DMS79 treated with DMSO at 0.1 percent for 48 hours (cell line): ENCODE results near the gene FRY.

Source experiments
- DNase-seq: peaks from one replicate; lab custom pipeline; 2025; lab: John Stamatoyannopoulos, UW

The FRY gene

GRCh38 chr13:32086366-32086765 is 54.8 kb downstream of the FRY start:
- DNase-seq: no peak

GRCh38 chr13:32086791-32087441 is 55.3 kb downstream of the FRY start:
- DNase-seq: no peak

- no peak for DNase-seq
These were observed 56.6 kb downstream of the FRY start for GRCh38 chr13:32087955-32088747.

GRCh38 chr13:32092496-32092895 is 60.9 kb downstream of the FRY start:
- no peak for DNase-seq

- DNase-seq: no peak
These were observed 61.4 kb downstream of the FRY start for GRCh38 chr13:32093006-32093405.

GRCh38 chr13:32098272-32098671 is 66.7 kb downstream of the FRY start:
- DNase-seq: no peak

GRCh38 chr13:32105653-32106313 is 74.2 kb downstream of the FRY start:
- no peak for DNase-seq

GRCh38 chr13:32107474-32107873 is 75.9 kb downstream of the FRY start:
- no peak for DNase-seq

- DNase-seq: no peak
These were observed 76.4 kb downstream of the FRY start for GRCh38 chr13:32107973-32108372.

GRCh38 chr13:32113532-32113931 is 82.0 kb downstream of the FRY start:
- DNase-seq: no peak

- no peak for DNase-seq
These were observed 82.8 kb downstream of the FRY start for GRCh38 chr13:32114284-32114950.

GRCh38 chr13:32115066-32115465 is 83.5 kb downstream of the FRY start:
- DNase-seq: no peak

- no peak for DNase-seq
These were observed 84.6 kb downstream of the FRY start for GRCh38 chr13:32116210-32116609.

GRCh38 chr13:32117001-32117400 is 85.4 kb downstream of the FRY start:
- no peak for DNase-seq

GRCh38 chr13:32117701-32118100 is 86.1 kb downstream of the FRY start:
- DNase-seq: no peak

GRCh38 chr13:32121316-32121715 is 89.7 kb downstream of the FRY start:
- DNase-seq: no peak

GRCh38 chr13:32124743-32125142 is 93.2 kb downstream of the FRY start:
- DNase-seq: no peak

- DNase-seq: no peak
These were observed 93.7 kb downstream of the FRY start for GRCh38 chr13:32125221-32125689.

GRCh38 chr13:32125751-32126150 is 94.2 kb downstream of the FRY start:
- DNase-seq: no peak

GRCh38 chr13:32126278-32126677 is 94.7 kb downstream of the FRY start:
- DNase-seq: no peak

- DNase-seq: no peak
These were observed 95.2 kb downstream of the FRY start for GRCh38 chr13:32126756-32127155.

GRCh38 chr13:32127691-32128090 is 96.1 kb downstream of the FRY start:
- no peak for DNase-seq
